Stimulated activated CD8-positive, alpha-beta memory T cell treated with anti-CD3 and anti-CD28 coated beads, Interleukin-4, amount 100 ng/mL, for 1 hour (primary cell): ENCODE measurements around the gene ELANE.
"Not testable (repeated sequence)": the region's sequence is repeated elsewhere in the genome, so short reads cannot be mapped to it uniquely, and the experiment has no call there.

ENCODE experiments used
- DNase-seq, 2 donors: peaks; one replicate each; pipeline ENCODE4 v3.0.0-alpha.2; 2020; ENCODE audit warnings: low read depth in 2 of 2, low spot score in 1 of 2

The ELANE gene

GRCh38 chr19:813219-814151, 38.6 kb upstream of the ELANE start:
- no peak for DNase-seq

GRCh38 chr19:814152-815078, 37.7 kb upstream of the ELANE start:
- no peak for DNase-seq

DNA sequence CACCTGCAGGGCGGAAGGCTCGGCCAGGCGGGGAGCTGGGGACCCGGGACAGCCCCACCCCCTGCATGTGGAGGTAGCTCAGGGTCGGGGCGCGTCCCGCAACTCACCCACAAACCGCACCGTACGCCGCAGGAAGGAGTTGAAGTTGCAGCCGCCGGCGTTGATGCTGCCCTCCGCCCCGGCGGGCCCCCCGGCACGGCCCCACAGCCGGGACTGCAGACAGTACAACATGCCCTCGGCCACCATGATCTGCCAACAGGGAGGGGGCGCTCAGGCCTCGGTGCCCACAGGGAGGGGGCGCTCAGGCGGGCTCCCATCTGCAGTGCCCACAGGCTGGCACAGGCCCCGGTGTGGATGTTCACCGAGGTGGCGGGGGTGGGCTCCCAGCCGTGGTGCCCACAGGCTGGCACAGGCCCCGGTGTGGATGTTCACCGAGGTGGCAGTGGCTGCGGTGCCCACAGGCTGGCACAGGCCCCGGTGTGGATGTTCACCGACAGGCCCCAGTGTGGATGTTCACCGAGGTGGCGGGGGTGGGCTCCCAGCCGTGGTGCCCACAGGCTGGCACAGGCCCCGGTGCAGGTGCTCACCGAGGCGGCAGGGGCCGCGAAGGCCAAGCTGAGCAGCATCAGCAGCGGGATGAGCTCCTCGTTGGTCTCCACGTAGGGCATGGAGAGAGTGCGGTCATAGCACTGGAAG, 36.9 kb upstream of the ELANE start:
- no peak for DNase-seq

DNA sequence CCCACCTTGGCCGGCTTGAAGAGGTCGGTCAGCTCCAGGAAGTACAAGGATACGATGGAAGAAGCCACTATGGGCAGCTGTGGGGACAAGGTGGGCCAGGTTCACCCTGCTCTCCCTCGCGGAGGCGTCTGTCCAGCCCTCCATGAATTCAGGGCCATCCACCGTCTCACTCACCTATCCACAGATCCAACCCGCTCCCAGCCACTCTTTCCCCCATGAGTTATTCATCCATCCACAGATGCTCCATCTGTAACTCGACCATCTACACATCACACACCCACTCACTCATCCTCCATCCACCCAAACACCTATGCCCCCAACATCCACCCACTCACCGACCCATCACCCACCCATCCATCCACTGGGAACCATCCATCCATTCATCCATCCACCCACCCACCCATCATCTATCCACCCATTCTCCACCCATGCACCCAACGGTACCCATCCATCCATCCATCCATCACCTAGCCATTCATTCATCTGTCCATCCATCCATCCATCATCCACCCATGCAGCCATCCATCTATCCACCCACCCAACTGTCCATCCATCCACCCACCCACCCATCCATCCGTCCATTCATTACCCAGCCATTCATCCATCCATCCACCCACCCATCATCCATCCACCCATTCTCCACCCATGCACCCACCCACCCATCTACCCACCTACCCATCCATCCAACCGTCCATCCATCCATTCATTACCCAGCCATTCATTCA, 36.2 kb upstream of the ELANE start:
- no peak for DNase-seq

DNA sequence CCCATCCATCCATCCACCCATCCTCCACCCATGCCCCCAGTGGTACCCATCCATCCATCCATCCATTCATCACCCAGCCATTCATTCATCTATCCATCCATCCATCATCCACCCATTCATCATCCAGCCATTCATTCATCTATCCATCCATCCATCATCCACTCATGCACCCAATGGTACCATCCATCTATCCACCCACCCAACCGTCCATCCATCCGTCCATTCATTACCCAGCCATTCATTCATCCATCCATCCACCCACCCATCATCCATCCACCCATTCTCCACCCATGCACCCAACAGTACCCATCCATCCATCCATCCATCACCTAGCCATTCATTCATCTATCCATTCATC, 35.6 kb upstream of the ELANE start:
- no peak for DNase-seq

DNA sequence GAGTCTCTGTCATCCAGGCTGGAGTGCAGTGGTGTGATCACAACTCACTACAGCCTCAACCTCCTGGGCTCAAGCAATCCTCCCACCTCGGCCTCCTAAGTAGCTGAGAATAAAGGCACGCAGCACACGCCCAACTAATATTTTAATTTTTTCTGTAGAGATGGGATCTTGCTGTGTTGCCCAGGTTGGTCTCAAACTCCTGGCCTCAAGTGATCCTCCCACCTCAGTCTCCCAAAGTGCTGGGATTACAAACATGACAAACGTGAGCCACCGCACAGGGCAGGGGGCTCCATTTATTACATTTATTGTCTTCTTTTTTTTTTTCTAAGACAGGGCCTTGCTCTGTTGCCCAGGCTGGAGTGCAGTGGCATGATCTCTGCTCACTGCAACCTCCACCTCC, 31.9 kb upstream of the ELANE start:
- not testable (repeated sequence) for DNase-seq

DNA sequence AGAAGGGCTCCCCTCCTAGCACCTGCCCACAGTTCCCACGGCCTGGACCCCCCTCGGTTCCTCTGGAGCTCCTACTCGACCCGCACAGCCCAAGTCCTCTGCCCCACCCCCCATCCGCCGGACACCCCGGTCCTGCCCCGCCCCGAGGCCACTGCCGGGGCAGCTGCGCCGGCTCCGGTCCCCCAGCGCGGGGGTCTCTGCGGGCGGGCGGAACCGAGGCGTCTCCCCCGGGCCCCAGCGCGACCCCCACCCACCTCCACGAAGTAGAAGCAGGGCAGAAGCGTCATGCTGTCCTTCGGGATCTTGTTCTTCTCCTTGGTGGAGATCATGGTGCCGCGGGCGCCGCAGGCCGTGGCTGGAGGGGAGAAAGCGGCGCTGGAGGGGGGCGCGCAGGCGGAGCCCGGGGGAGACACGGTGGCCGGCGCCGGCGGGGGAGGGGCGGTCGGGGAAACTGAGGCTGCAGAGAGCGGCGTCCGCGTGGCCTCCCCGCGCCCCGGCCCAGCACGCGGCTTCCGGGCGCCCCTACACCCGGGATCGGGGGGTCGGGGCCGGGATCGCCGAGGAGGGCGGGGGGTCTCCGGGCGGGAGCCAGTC, 30.8 kb upstream of the ELANE start:
- no peak for DNase-seq

- DNase-seq = no peak
Measured at GRCh38 chr19:821825-822503, 30.1 kb upstream of the ELANE start, which contains the start of gene PLPPR3. TSS of gene PLPPR3 (minus strand) at chr19:821955. CDS start at chr19:821559, 396 bp downstream.

- DNase-seq = no peak
Measured at GRCh38 chr19:823565-824121, 28.5 kb upstream of the ELANE start.

GRCh38 chr19:824885-825284, 27.2 kb upstream of the ELANE start:
- DNase-seq = no peak

DNA sequence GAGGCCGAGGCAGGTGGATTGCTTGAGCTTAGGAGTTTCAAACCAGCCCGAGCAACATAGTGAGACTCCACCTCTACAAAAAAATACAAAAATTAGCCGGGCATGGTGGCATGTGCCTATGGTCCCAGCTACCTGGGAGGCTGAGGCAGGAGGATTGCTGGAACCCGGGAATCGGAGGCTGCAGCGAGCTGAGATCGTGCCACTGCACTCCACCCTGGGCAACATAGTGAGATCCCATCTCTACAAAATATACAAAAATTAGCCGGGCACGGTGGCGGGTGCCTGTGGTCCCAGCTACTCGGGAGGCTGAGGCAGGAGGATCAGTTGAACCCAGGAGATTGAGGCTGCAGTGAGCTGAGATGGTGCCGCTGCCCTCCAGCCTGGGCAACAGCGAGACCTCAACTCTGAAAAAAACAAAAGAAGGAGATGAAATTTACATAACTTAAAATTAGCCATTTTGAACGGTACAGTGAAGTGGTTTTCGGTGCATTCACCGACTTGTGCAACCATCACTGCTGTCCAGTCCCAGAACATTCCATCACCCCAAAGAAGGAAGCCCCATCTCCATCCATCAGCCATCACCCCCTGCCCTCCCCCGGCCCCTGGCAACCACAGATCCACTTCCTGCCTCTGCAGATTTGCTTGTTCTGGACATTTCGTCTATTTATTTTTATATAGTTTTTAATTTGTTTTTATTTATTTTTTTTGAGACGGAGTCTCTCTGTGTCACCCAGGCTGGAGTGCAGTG, 26.0 kb upstream of the ELANE start:
- DNase-seq = no peak

DNA sequence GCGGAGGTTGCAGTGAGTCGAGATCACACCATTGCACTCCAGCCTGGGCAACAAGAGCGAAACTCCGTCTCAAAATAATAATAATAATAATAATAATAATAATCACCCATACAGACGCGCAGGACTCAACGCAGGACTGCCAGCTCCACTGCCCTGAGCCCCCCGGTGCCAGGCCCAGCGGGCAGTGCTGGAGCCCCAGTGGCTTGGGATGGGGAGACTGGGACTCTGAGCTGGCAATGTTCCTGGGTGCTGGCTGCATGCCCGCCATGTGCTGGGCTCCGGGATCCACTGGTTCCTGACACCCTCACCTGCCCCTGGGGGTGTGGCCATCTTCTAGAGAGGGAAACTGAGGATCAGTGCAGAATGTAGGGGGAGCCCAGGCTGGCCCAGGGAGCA, 24.8 kb upstream of the ELANE start:
- no peak for DNase-seq

- no peak for DNase-seq
Measured at GRCh38 chr19:827710-828321, 24.3 kb upstream of the ELANE start, which contains the start of gene AZU1. TSS of gene AZU1 (plus strand) at chr19:827837. CDS start at chr19:827847, 10 bp downstream.

DNA sequence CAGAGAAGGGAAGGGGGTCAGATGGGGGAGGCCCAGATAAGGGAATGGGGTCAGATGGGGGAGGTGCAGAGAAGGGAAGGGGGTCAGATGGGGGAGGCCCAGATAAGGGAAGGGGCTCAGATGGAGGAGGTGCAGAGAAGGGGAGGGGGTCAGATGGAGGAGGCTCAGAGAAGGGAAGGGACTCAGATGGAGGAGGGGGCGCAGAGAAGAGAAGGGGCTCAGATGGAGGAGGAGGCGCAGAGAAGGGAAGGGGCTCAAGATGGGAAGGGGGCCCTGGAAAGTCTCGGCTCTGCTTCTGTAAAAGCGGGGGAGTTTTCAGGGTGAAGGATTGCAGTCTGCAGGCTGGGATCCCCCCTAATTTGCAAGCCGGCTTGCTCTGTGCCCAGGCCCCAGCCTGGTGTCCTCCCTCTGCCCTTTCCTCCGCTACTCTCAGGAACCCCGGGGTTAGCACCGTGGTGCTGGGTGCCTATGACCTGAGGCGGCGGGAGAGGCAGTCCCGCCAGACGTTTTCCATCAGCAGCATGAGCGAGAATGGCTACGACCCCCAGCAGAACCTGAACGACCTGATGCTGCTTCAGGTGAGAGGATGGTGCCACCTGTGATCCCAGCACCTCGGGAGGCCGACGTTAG, 22.9 kb upstream of the ELANE start:
- no peak for DNase-seq

GRCh38 chr19:831407-832369, 20.4 kb upstream of the ELANE start:
- no peak for DNase-seq

GRCh38 chr19:834216-834615, 17.9 kb upstream of the ELANE start:
- DNase-seq = no peak
